Activated B cell treated with CpG ODN at 0.5 μM for 24 hours (primary cell): ENCODE results near the gene CRTAC1. TPM values are rescaled to one million over a fixed set of nuclear protein-coding genes. Genes with fewer than 3 reads are reported as not detected.

Experiments used
- ATAC-seq: fragments of 200-7000 bp; cut with Tn5 transposase; one replicate; pipeline ENCODE4 v1.10.0; 2021; ENCODE audit warnings: low read depth, mild to moderate bottlenecking, moderate library complexity
- CTCF ChIA-PET: fragments of 350-600 bp; sonication (Branson Sonifier 250); formaldehyde crosslinking; loops from one replicate; lab custom pipeline; 2021; ENCODE audit warnings: antibody characterized with exemption; lab: Charles Lee
- POLR2A ChIA-PET: fragments of 350-600 bp; sonication (Branson Sonifier 250); formaldehyde crosslinking; loops from one replicate; lab custom pipeline; 2021; ENCODE audit warnings: antibody characterized with exemption; lab: Charles Lee
- DNase-seq: peaks from one replicate; pipeline ENCODE4 v3.0.0; 2022
- H3K27ac Mint-ChIP-seq: one replicate; pipeline ENCODE4 v1.8.0; 2020; ENCODE audit warnings: mixed read lengths
- H3K27me3 Mint-ChIP-seq: one replicate; pipeline ENCODE4 v1.8.0; 2021; ENCODE audit warnings: mixed read lengths
- H3K36me3 Mint-ChIP-seq: one replicate; pipeline ENCODE4 v1.8.0; 2021; ENCODE audit warnings: low read depth, mixed read lengths
- H3K4me1 Mint-ChIP-seq: one replicate; pipeline ENCODE4 v1.8.0; 2021; ENCODE audit warnings: mixed read lengths
- H3K4me3 Mint-ChIP-seq: one replicate; pipeline ENCODE4 v1.8.0; 2020; ENCODE audit warnings: mild to moderate bottlenecking, mixed read lengths
- H3K9me3 Mint-ChIP-seq: one replicate; pipeline ENCODE4 v1.8.0; 2020; ENCODE audit warnings: mixed read lengths
- CTCF ChIP-seq: fragments of 200-600 bp; IDR thresholded peaks from one replicate; pipeline ENCODE4 v1.8.0; 2022; ENCODE audit warnings: antibody characterized with exemption, mild to moderate bottlenecking
- intact Hi-C: fragments of 100-400 bp; cut with micrococcal nuclease; formaldehyde crosslinking; loops from one replicate; pipeline ENCODE4 v1.15.1; 2024
- total RNA-seq: library from RNA; stranded (reverse); gene quantifications from 2 replicates; pipeline ENCODE4 v1.2.3, GENCODE V29; 2022

CRTAC1 gene
- total RNA-seq, 1 donor from 2014 or later = not detected

DNA sequence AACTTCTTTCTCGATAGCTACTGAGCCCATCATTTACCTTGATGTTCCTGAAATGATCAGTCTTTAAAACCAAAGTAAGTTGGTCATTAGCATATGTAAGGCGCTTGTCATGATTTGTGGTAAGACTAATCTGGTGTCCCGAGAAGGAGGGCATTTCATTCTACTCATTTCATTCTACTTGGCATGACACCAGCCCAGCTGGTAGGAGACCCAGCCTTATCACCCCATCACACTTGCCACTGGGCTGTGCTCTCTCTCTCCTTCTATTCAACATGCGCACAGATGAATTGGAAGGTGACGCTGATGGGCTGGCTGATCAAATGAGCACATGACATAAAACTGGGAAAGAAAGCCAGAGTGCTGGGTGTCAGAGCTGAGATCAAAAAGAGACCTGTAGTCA is 65.7 kb downstream of the CRTAC1 start:
- H3K36me3 Mint-ChIP-seq = no peaks in the 10 kb centered on the region
- H3K9me3 Mint-ChIP-seq = no peaks in the 10 kb centered on the region
- no peak for TF ChIP-seq CTCF
- peaks cover 23% of the 10 kb centered on the region for H3K27me3 Mint-ChIP-seq
- DNase-seq (no peak), ATAC-seq (no peak)
- H3K27ac Mint-ChIP-seq = no peak overlapping the region
- intact Hi-C loops = no loop called here
- CTCF ChIA-PET = no interaction called here
- no peaks in the 10 kb centered on the region for H3K4me1 Mint-ChIP-seq
- POLR2A ChIA-PET = no interaction called here
- H3K4me3 Mint-ChIP-seq = no peak overlapping the region

DNA sequence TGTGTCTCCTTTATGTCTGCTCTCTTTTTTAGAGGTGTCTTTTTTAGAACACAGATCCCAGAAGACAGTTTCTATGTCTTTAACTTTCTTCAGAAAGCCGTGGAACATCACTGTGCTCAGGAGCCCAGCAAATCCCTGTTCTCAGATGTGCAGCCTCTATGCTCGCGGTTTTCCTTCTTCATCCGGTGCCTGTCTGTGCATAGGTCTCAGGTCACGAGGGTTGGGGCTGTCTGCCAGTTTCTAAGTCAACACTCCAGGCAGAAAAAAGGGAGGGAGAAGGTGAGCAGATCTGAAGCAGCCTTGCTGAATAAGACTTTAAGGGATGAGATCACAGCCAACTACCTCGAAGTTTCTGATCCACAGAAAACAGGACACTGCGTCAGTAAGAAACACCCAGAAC is 68.5 kb downstream of the CRTAC1 start:
- ATAC-seq (no peak), DNase-seq (no peak)
- Mint-ChIP-seq H3K4me1 (no peaks in the 10 kb centered on the region), H3K9me3 (no peaks in the 10 kb centered on the region), H3K27me3 (peaks cover 31% of the 10 kb centered on the region), H3K27ac (no peak overlapping the region), H3K36me3 (no peaks in the 10 kb centered on the region), H3K4me3 (no peak overlapping the region)
- intact Hi-C loops = no loop called here
- TF ChIP-seq CTCF = no peak
- CTCF ChIA-PET = no interaction called here
- POLR2A ChIA-PET = no interaction called here

GRCh38 chr10:97960269-97961056 is 70.0 kb downstream of the CRTAC1 start:
- H3K27ac Mint-ChIP-seq = no peak overlapping the region
- no peaks in the 10 kb centered on the region for H3K36me3 Mint-ChIP-seq
- no peaks in the 10 kb centered on the region for H3K4me1 Mint-ChIP-seq
- ATAC-seq (no peak), DNase-seq (no peak)
- H3K27me3 Mint-ChIP-seq = peaks cover 27% of the 10 kb centered on the region
- POLR2A ChIA-PET = no interaction called here
- no peak overlapping the region for H3K4me3 Mint-ChIP-seq
- no peaks in the 10 kb centered on the region for H3K9me3 Mint-ChIP-seq
- intact Hi-C loops = no loop called here
- TF ChIP-seq CTCF = no peak
- CTCF ChIA-PET = no interaction called here

DNA sequence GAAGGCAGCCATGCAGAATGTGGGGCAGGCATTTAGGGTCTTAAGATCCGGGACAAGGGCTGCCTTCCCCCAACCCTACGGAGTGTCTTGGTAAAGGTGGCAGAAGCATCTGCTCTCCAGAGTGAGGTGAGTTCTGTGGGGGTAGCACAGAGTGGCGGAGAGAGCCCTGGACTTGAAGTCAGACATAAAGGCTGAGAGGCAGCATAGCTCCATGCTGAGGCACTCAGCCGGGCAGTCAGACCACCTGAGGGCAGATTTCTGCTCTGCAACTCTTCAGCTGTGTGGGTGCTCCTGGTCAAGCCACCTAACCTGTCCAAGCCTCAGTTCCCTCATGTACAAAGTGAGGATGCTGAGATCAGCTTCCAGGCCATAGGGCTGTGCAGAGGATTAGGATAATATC is 81.0 kb downstream of the CRTAC1 start:
- Mint-ChIP-seq H3K36me3 (no peaks in the 10 kb centered on the region), H3K27me3 (peaks cover 16% of the 10 kb centered on the region), H3K4me1 (no peaks in the 10 kb centered on the region), H3K9me3 (peaks cover 16% of the 10 kb centered on the region), H3K4me3 (no peak overlapping the region), H3K27ac (no peak overlapping the region)
- CTCF ChIA-PET = no interaction called here
- TF ChIP-seq CTCF = no peak
- ATAC-seq (no peak), DNase-seq (no peak)
- POLR2A ChIA-PET = no interaction called here
- intact Hi-C loops = no loop called here

- TF ChIP-seq CTCF = no peak
- peaks cover 16% of the 10 kb centered on the region for H3K27me3 Mint-ChIP-seq
- ChIA-PET CTCF (no interaction called here), POLR2A (no interaction called here)
- peaks cover 17% of the 10 kb centered on the region for H3K9me3 Mint-ChIP-seq
- no peak overlapping the region for H3K4me3 Mint-ChIP-seq
- ATAC-seq = no peak
- H3K36me3 Mint-ChIP-seq = no peaks in the 10 kb centered on the region
- no peaks in the 10 kb centered on the region for H3K4me1 Mint-ChIP-seq
- intact Hi-C loops = no loop called here
- no peak for DNase-seq
- H3K27ac Mint-ChIP-seq = no peak overlapping the region
Measured at GRCh38 chr10:97948822-97949221, 81.6 kb downstream of the CRTAC1 start.
